PC-9 (cell line): ENCODE measurements around the gene OBSCN. TPM values are rescaled to one million over a fixed set of nuclear protein-coding genes. Genes with fewer than 3 reads are reported as not detected.

Experiments used
- BruUV-seq: library from RNA; stranded (reverse); fragments of 400-500 nt; replicated peaks from 2 replicates; lab custom pipeline; 2021; lab: Mats Ljungman, UMichigan
- CTCF ChIA-PET: fragments of 300-600 bp; sonication (Branson Sonifier 250); formaldehyde crosslinking; loops from one replicate; lab custom pipeline; 2022; ENCODE audit warnings: antibody characterized with exemption; lab: Charles Lee
- POLR2A ChIA-PET: fragments of 300-600 bp; sonication (Branson Sonifier 250); formaldehyde crosslinking; loops from one replicate; lab custom pipeline; 2022; ENCODE audit warnings: antibody characterized with exemption; ENCODE audit not compliant: unreplicated experiment; lab: Charles Lee
- DNase-seq, 2 experiments: peaks; one replicate each; pipeline versions ENCODE4 v3.0.0 to v3.0.0-alpha.2; 2015 to 2022; ENCODE audit warnings: mixed read lengths in 1 of 2
- H2AFZ ChIP-seq: fragments of 200-600 bp; sonication (generic); 2 replicates; pipeline ENCODE4 v1.8.1; 2017; ENCODE audit warnings: antibody characterized with exemption
- H3F3A ChIP-seq: fragments of 200-600 bp; sonication (generic); 2 replicates; pipeline ENCODE4 v1.8.1; 2017; ENCODE audit warnings: antibody characterized with exemption, mild to moderate bottlenecking, low read depth; ENCODE audit not compliant: insufficient read depth
- H3K27ac ChIP-seq: fragments of 200-600 bp; sonication (generic); 2 replicates; pipeline ENCODE4 v1.6.1; 2016; ENCODE audit warnings: mixed run types
- H3K27me3 ChIP-seq: fragments of 200-600 bp; sonication (generic); 2 replicates; pipeline ENCODE4 v1.6.1; 2016; ENCODE audit warnings: low read depth, mixed run types; ENCODE audit not compliant: insufficient read depth
- H3K36me3 ChIP-seq: fragments of 200-600 bp; sonication (generic); 2 replicates; pipeline ENCODE4 v1.6.1; 2016; ENCODE audit warnings: low read depth, mixed run types
- H3K4me1 ChIP-seq: fragments of 200-600 bp; sonication (generic); replicated peaks from 2 replicates; pipeline ENCODE4 v1.6.1; 2016; ENCODE audit warnings: mixed run types; ENCODE audit not compliant: insufficient read depth
- H3K4me2 ChIP-seq: fragments of 200-600 bp; sonication (generic); 2 replicates; pipeline ENCODE4 v1.6.1; 2017; ENCODE audit warnings: mixed run types
- H3K4me3 ChIP-seq: fragments of 200-600 bp; sonication (generic); 2 replicates; pipeline ENCODE4 v1.6.1; 2016; ENCODE audit warnings: mixed run types
- H3K79me2 ChIP-seq: fragments of 200-600 bp; sonication (generic); 2 replicates; pipeline ENCODE4 v1.6.1; 2017; ENCODE audit warnings: low read depth, mixed run types
- H3K9me2 ChIP-seq: fragments of 200-600 bp; sonication (generic); 2 replicates; pipeline ENCODE4 v1.8.1; 2017; ENCODE audit warnings: mild to moderate bottlenecking; ENCODE audit not compliant: insufficient read depth
- H3K9me3 ChIP-seq: fragments of 200-600 bp; sonication (generic); 2 replicates; pipeline ENCODE4 v1.8.1; 2016; ENCODE audit warnings: low read depth; ENCODE audit not compliant: insufficient read depth
- H4K20me1 ChIP-seq: fragments of 200-600 bp; sonication (generic); 2 replicates; pipeline ENCODE4 v1.8.1; 2017; ENCODE audit not compliant: insufficient read depth
- EZH2 ChIP-seq: fragments of 200-600 bp; sonication (generic); IDR thresholded peaks from 2 replicates; pipeline ENCODE4 v1.8.0; 2017; ENCODE audit warnings: antibody characterized with exemption, low read depth
- intact Hi-C: fragments of 100-400 bp; cut with micrococcal nuclease; formaldehyde crosslinking; loops from one replicate; pipeline ENCODE4 v1.10.0; 2022; ENCODE audit not compliant: unreplicated experiment
- total RNA-seq: library from RNA; stranded (reverse); gene quantifications from 2 replicates; pipeline ENCODE4 v1.2.3, GENCODE V29; 2021
- TF ChIP-seq, protein P1 (sequence below): fragments of 200-600 bp; sonication (generic); conservative IDR thresholded peaks from 2 replicates; pipeline ENCODE4 v1.6.1; 2017; ENCODE audit warnings: mixed run types, antibody characterized with exemption, mild to moderate bottlenecking, moderate library complexity

The OBSCN gene
- total RNA-seq, 1 experiment from 2014 or later = 62.9 TPM

DNA sequence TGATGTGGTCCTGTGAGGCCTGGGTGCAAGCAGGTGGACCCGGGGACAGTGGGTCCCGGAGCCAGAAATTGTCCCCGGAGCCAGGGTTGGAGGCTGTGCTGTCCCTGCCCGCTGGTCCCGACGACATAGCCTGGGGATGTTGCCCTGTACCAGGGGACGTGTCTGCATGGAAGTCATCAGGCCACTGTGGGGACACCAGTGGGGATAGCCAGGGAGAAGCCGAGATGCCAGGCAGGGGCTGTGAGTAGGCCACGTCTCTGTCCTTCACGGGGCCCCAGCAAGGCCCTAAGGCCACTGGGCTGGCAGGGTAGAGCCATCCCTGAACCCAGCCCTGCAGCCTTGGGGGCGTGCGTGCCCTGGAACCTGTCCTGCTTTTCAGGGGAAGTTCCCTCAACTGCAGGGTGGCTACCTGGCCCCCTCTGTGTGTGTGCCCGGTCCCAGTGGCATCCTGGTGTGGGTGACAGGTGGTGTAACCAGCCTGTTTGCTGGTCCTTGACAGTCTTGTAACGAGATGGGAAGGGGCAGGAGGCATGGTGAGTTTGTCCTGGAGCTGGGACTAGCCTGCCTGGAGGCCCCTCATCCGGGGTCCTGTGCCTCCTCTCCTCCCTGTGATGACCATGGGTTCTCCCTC, 73.2 kb downstream of the OBSCN start:
- Histone ChIP-seq H3K4me2 (no peak overlapping the region), H3K36me3 (no peaks in the 10 kb centered on the region), H3K27me3 (no peaks in the 10 kb centered on the region), H4K20me1 (no peaks in the 10 kb centered on the region), H3K4me3 (no peak overlapping the region), H3F3A (no peaks in the 10 kb centered on the region), H3K4me1 (no peaks in the 10 kb centered on the region), H3K79me2 (no peaks in the 10 kb centered on the region), H3K9me3 (no peaks in the 10 kb centered on the region), H3K27ac (no peak overlapping the region), H3K9me2 (no peaks in the 10 kb centered on the region), H2AFZ (no peak overlapping the region)
- no peak for TF ChIP-seq EZH2
- TF ChIP-seq, protein P1, sequence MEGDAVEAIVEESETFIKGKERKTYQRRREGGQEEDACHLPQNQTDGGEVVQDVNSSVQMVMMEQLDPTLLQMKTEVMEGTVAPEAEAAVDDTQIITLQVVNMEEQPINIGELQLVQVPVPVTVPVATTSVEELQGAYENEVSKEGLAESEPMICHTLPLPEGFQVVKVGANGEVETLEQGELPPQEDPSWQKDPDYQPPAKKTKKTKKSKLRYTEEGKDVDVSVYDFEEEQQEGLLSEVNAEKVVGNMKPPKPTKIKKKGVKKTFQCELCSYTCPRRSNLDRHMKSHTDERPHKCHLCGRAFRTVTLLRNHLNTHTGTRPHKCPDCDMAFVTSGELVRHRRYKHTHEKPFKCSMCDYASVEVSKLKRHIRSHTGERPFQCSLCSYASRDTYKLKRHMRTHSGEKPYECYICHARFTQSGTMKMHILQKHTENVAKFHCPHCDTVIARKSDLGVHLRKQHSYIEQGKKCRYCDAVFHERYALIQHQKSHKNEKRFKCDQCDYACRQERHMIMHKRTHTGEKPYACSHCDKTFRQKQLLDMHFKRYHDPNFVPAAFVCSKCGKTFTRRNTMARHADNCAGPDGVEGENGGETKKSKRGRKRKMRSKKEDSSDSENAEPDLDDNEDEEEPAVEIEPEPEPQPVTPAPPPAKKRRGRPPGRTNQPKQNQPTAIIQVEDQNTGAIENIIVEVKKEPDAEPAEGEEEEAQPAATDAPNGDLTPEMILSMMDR = no peak
- intact Hi-C loops = no loop called here
- CTCF ChIA-PET = no interaction called here
- DNase-seq = no peak
- POLR2A ChIA-PET = no interaction called here
- no TSS peak for BruUV-seq

GRCh38 chr1:228281631-228282328, 73.9 kb downstream of the OBSCN start:
- no peak for DNase-seq
- Histone ChIP-seq H3K4me1 (no peaks in the 10 kb centered on the region), H3K27ac (no peak overlapping the region), H3K4me2 (no peak overlapping the region), H3K27me3 (no peaks in the 10 kb centered on the region), H3K9me2 (no peaks in the 10 kb centered on the region), H3K79me2 (no peaks in the 10 kb centered on the region), H3K36me3 (no peaks in the 10 kb centered on the region), H2AFZ (no peak overlapping the region), H3F3A (no peaks in the 10 kb centered on the region), H3K9me3 (no peaks in the 10 kb centered on the region), H3K4me3 (no peak overlapping the region), H4K20me1 (no peaks in the 10 kb centered on the region)
- CTCF ChIA-PET = no interaction called here
- POLR2A ChIA-PET = no interaction called here
- intact Hi-C loops = no loop called here
- BruUV-seq = no TSS peak
- TF ChIP-seq, protein P1 = no peak
- no peak for TF ChIP-seq EZH2

- intact Hi-C loops = no loop called here
- Histone ChIP-seq H3K9me2 (no peaks in the 10 kb centered on the region), H3K4me3 (no peak overlapping the region), H2AFZ (no peak overlapping the region), H3K36me3 (no peaks in the 10 kb centered on the region), H3K4me2 (no peak overlapping the region), H3K9me3 (no peaks in the 10 kb centered on the region), H3K27ac (no peak overlapping the region), H3K4me1 (no peaks in the 10 kb centered on the region), H3K27me3 (no peaks in the 10 kb centered on the region), H3F3A (no peaks in the 10 kb centered on the region), H3K79me2 (no peaks in the 10 kb centered on the region), H4K20me1 (no peaks in the 10 kb centered on the region)
- ChIA-PET CTCF (no interaction called here), POLR2A (no interaction called here)
- BruUV-seq = no TSS peak
- TF ChIP-seq, protein P1 = no peak
- no peak for TF ChIP-seq EZH2
- DNase-seq = peak; percentile 63
Observed at GRCh38 chr1:228282329-228283042, 74.6 kb downstream of the OBSCN start.
